GM21447 (cell line): Measurements from ENCODE around the gene PALS1.
"Not testable (repeated sequence)": the region's sequence is repeated elsewhere in the genome, so short reads cannot be mapped to it uniquely, and the experiment has no call there.

ENCODE experiments used
- ATAC-seq: cut with Tn5 transposase; IDR thresholded peaks from one replicate; pipeline ENCODE4 v1.9.1; 2021; ENCODE audit not compliant: unreplicated experiment

Gene PALS1

GRCh38 chr14:67253076-67253635 lies 11.9 kb downstream of the PALS1 start:
- ATAC-seq, result no peak

GRCh38 chr14:67257906-67258305 lies 16.7 kb downstream of the PALS1 start:
- no peak for ATAC-seq

- ATAC-seq, result no peak
Observed at GRCh38 chr14:67260965-67261364, 19.7 kb downstream of the PALS1 start.

GRCh38 chr14:67263499-67264149 lies 22.4 kb downstream of the PALS1 start:
- no peak for ATAC-seq

- no peak for ATAC-seq
Observed at GRCh38 chr14:67265131-67265530, 23.9 kb downstream of the PALS1 start.

GRCh38 chr14:67267576-67268328 lies 26.5 kb downstream of the PALS1 start:
- no peak for ATAC-seq

GRCh38 chr14:67268426-67269150 lies 27.4 kb downstream of the PALS1 start:
- no peak for ATAC-seq

- ATAC-seq, result no peak
Observed at GRCh38 chr14:67269298-67270060, 28.2 kb downstream of the PALS1 start.

- ATAC-seq, result no peak
Observed at GRCh38 chr14:67270145-67270753, 29.0 kb downstream of the PALS1 start.

- no peak for ATAC-seq
Observed at GRCh38 chr14:67270933-67271332, 29.7 kb downstream of the PALS1 start.

- ATAC-seq, result not testable (repeated sequence)
Observed at GRCh38 chr14:67273281-67273680, 32.0 kb downstream of the PALS1 start.

- ATAC-seq, result no peak
Observed at GRCh38 chr14:67276131-67276530, 34.9 kb downstream of the PALS1 start.

- no peak for ATAC-seq
Observed at GRCh38 chr14:67280506-67280905, 39.3 kb downstream of the PALS1 start.

GRCh38 chr14:67285876-67286452 lies 44.7 kb downstream of the PALS1 start:
- no peak for ATAC-seq
